Central memory CD8-positive, alpha-beta T cell (primary cell): ENCODE results near the gene CSF1R.

Source experiments
- ATAC-seq: fragments of 150-1000 bp; cut with Tn5 transposase; replicated peaks from 2 replicates; pipeline ENCODE4 v1.10.0; 2022; ENCODE audit warnings: mild to moderate bottlenecking, moderate FRiP score, moderate number of reproducible peaks; ENCODE audit not compliant: poor library complexity, severe bottlenecking; ENCODE audit errors: extremely low read depth
- DNase-seq, 2 donors: peaks; one replicate each; pipeline ENCODE4 v3.0.0; 2021; ENCODE audit warnings: low spot score in 2 of 2
- H3K27ac Mint-ChIP-seq: one replicate; pipeline ENCODE4 v1.8.0; 2022; ENCODE audit warnings: low read depth, mild to moderate bottlenecking, moderate library complexity, mixed read lengths
- H3K27me3 Mint-ChIP-seq: one replicate; pipeline ENCODE4 v1.8.0; 2022; ENCODE audit warnings: mixed read lengths
- H3K36me3 Mint-ChIP-seq: one replicate; pipeline ENCODE4 v1.8.0; 2022; ENCODE audit warnings: mild to moderate bottlenecking, moderate library complexity, mixed read lengths; ENCODE audit not compliant: insufficient read depth
- H3K4me1 Mint-ChIP-seq: one replicate; pipeline ENCODE4 v1.8.0; 2022; ENCODE audit warnings: mixed read lengths
- H3K4me3 Mint-ChIP-seq: one replicate; pipeline ENCODE4 v1.8.0; 2022; ENCODE audit warnings: mild to moderate bottlenecking, moderate library complexity, mixed read lengths
- H3K9me3 Mint-ChIP-seq: one replicate; pipeline ENCODE4 v1.8.0; 2022; ENCODE audit warnings: mixed read lengths

Gene CSF1R

GRCh38 chr5:150085950-150086715, at the start of gene CSF1R:
Gene CSF1R (minus strand): TSS chr5:150086554. CDS start chr5:150086427, 127 bp downstream.
- DNase-seq (no peak), ATAC-seq (no peak)
- no peaks in the 10 kb centered on the region for H3K9me3 Mint-ChIP-seq
- no peaks in the 10 kb centered on the region for H3K36me3 Mint-ChIP-seq
- H3K27me3 Mint-ChIP-seq: peaks cover 82% of the 10 kb centered on the region
- H3K27ac Mint-ChIP-seq: no peak within 1 kb of the TSS
- no peaks in the 10 kb centered on the region for H3K4me1 Mint-ChIP-seq
- H3K4me3 Mint-ChIP-seq: no peak within 1 kb of the TSS

GRCh38 chr5:150135557-150136304, 49.4 kb upstream of the CSF1R start:
- H3K27me3 Mint-ChIP-seq: peaks cover 25% of the 10 kb centered on the region
- peaks cover 7% of the 10 kb centered on the region for H3K4me1 Mint-ChIP-seq
- no peaks in the 10 kb centered on the region for H3K9me3 Mint-ChIP-seq
- no peak overlapping the region for H3K4me3 Mint-ChIP-seq
- H3K36me3 Mint-ChIP-seq: no peaks in the 10 kb centered on the region
- ATAC-seq (no peak), DNase-seq (no peak)
- H3K27ac Mint-ChIP-seq: no peak overlapping the region

GRCh38 chr5:150134198-150134588, 47.8 kb upstream of the CSF1R start:
- peaks cover 17% of the 10 kb centered on the region for H3K4me1 Mint-ChIP-seq
- DNase-seq: no peak
- peaks cover 25% of the 10 kb centered on the region for H3K27me3 Mint-ChIP-seq
- H3K9me3 Mint-ChIP-seq: no peaks in the 10 kb centered on the region
- H3K27ac Mint-ChIP-seq: no peak overlapping the region
- no peak for ATAC-seq
- no peaks in the 10 kb centered on the region for H3K36me3 Mint-ChIP-seq
- no peak overlapping the region for H3K4me3 Mint-ChIP-seq

- H3K4me1 Mint-ChIP-seq: peaks cover 17% of the 10 kb centered on the region
- peaks cover 25% of the 10 kb centered on the region for H3K27me3 Mint-ChIP-seq
- DNase-seq (no peak), ATAC-seq (no peak)
- H3K4me3 Mint-ChIP-seq: no peak overlapping the region
- no peaks in the 10 kb centered on the region for H3K9me3 Mint-ChIP-seq
- H3K36me3 Mint-ChIP-seq: no peaks in the 10 kb centered on the region
- no peak overlapping the region for H3K27ac Mint-ChIP-seq
Observed at GRCh38 chr5:150133581-150134197, 47.3 kb upstream of the CSF1R start.

GRCh38 chr5:150132740-150133139, 46.4 kb upstream of the CSF1R start:
- H3K4me1 Mint-ChIP-seq: peaks cover 17% of the 10 kb centered on the region
- no peaks in the 10 kb centered on the region for H3K36me3 Mint-ChIP-seq
- no peak for ATAC-seq
- no peak for DNase-seq
- H3K27ac Mint-ChIP-seq: no peak overlapping the region
- peaks cover 25% of the 10 kb centered on the region for H3K27me3 Mint-ChIP-seq
- H3K9me3 Mint-ChIP-seq: no peaks in the 10 kb centered on the region
- no peak overlapping the region for H3K4me3 Mint-ChIP-seq

GRCh38 chr5:150131978-150132694, 45.8 kb upstream of the CSF1R start:
- H3K4me1 Mint-ChIP-seq: peaks cover 17% of the 10 kb centered on the region
- no peak overlapping the region for H3K4me3 Mint-ChIP-seq
- ATAC-seq (peak; percentile 35), DNase-seq (no peak)
- peaks cover 25% of the 10 kb centered on the region for H3K27me3 Mint-ChIP-seq
- no peaks in the 10 kb centered on the region for H3K9me3 Mint-ChIP-seq
- no peak overlapping the region for H3K27ac Mint-ChIP-seq
- peaks cover under 1% of the 10 kb centered on the region for H3K36me3 Mint-ChIP-seq

GRCh38 chr5:150131461-150131860, 45.1 kb upstream of the CSF1R start:
- Mint-ChIP-seq H3K27me3 (peaks cover 25% of the 10 kb centered on the region), H3K36me3 (peaks cover 2% of the 10 kb centered on the region), H3K9me3 (no peaks in the 10 kb centered on the region), H3K4me1 (peaks cover 17% of the 10 kb centered on the region), H3K27ac (no peak overlapping the region), H3K4me3 (no peak overlapping the region)
- no peak for ATAC-seq
- no peak for DNase-seq

GRCh38 chr5:150130493-150130922, 44.2 kb upstream of the CSF1R start:
- ATAC-seq (peak; percentile 29), DNase-seq (no peak)
- Mint-ChIP-seq H3K27me3 (peaks cover 23% of the 10 kb centered on the region), H3K4me1 (peaks cover 17% of the 10 kb centered on the region), H3K9me3 (no peaks in the 10 kb centered on the region), H3K4me3 (no peak overlapping the region), H3K36me3 (peaks cover 2% of the 10 kb centered on the region), H3K27ac (no peak overlapping the region)

- Mint-ChIP-seq H3K36me3 (peaks cover 2% of the 10 kb centered on the region), H3K27me3 (peaks cover 18% of the 10 kb centered on the region), H3K4me1 (peaks cover 17% of the 10 kb centered on the region), H3K9me3 (no peaks in the 10 kb centered on the region), H3K27ac (no peak overlapping the region), H3K4me3 (no peak overlapping the region)
- DNase-seq (peak in 1 of 2 donors; percentile 22), ATAC-seq (peak; percentile 31)
Observed at GRCh38 chr5:150129813-150130492, 43.6 kb upstream of the CSF1R start.

GRCh38 chr5:150129454-150129812, 43.1 kb upstream of the CSF1R start:
- Mint-ChIP-seq H3K9me3 (no peaks in the 10 kb centered on the region), H3K27ac (no peak overlapping the region), H3K36me3 (peaks cover 2% of the 10 kb centered on the region), H3K4me1 (peaks cover 17% of the 10 kb centered on the region), H3K27me3 (peaks cover 12% of the 10 kb centered on the region), H3K4me3 (no peak overlapping the region)
- no peak for DNase-seq
- no peak for ATAC-seq

GRCh38 chr5:150126921-150127265, 40.5 kb upstream of the CSF1R start:
- no peak overlapping the region for H3K27ac Mint-ChIP-seq
- no peaks in the 10 kb centered on the region for H3K27me3 Mint-ChIP-seq
- H3K36me3 Mint-ChIP-seq: peaks cover 2% of the 10 kb centered on the region
- ATAC-seq (no peak), DNase-seq (no peak)
- H3K4me3 Mint-ChIP-seq: no peak overlapping the region
- H3K9me3 Mint-ChIP-seq: no peaks in the 10 kb centered on the region
- peaks cover 21% of the 10 kb centered on the region for H3K4me1 Mint-ChIP-seq
